Loucy (cell line): ENCODE results near the gene UGGT2.

Source experiments
- H2AFZ ChIP-seq: fragments of 200-600 bp; sonication (generic); 2 replicates; pipeline ENCODE4 v1.6.0; 2016; ENCODE audit warnings: antibody characterized with exemption, mild to moderate bottlenecking, low read length, moderate library complexity
- H3F3A ChIP-seq: fragments of 200-600 bp; 2 replicates; pipeline ENCODE4 v1.6.0; 2016; ENCODE audit warnings: antibody characterized with exemption, low read depth, mild to moderate bottlenecking
- H3K27me3 ChIP-seq: fragments of 200-600 bp; sonication (generic); 2 replicates; pipeline ENCODE4 v1.6.1; 2014; ENCODE audit warnings: low read length, mild to moderate bottlenecking; ENCODE audit not compliant: insufficient read depth, poor library complexity, severe bottlenecking
- H3K36me3 ChIP-seq: fragments of 200-600 bp; sonication (generic); 2 replicates; pipeline ENCODE4 v1.6.1; 2016; ENCODE audit warnings: low read length; ENCODE audit not compliant: insufficient read depth
- H3K4me1 ChIP-seq: fragments of 200-600 bp; sonication (generic); 2 replicates; pipeline ENCODE4 v1.5.1; 2014; ENCODE audit warnings: low read length, mild to moderate bottlenecking; ENCODE audit not compliant: insufficient read depth, poor library complexity, severe bottlenecking
- H3K4me2 ChIP-seq: fragments of 200-600 bp; sonication (generic); 2 replicates; pipeline ENCODE4 v1.6.0; 2014; ENCODE audit warnings: antibody characterized with exemption, low read length, low read depth, mild to moderate bottlenecking; ENCODE audit not compliant: poor library complexity, severe bottlenecking
- H3K4me3 ChIP-seq: fragments of 200-600 bp; sonication (generic); 2 replicates; pipeline ENCODE4 v1.5.1; 2014; ENCODE audit warnings: low read length, mild to moderate bottlenecking, mixed read lengths; ENCODE audit not compliant: poor library complexity, severe bottlenecking
- H3K79me2 ChIP-seq: fragments of 200-600 bp; sonication (generic); 2 replicates; pipeline ENCODE4 v1.6.1; 2014; ENCODE audit warnings: low read length; ENCODE audit not compliant: insufficient read depth
- H3K9ac ChIP-seq: fragments of 200-600 bp; sonication (generic); 2 replicates; pipeline ENCODE4 v1.6.0; 2014; ENCODE audit warnings: mild to moderate bottlenecking, low read depth, low read length, moderate library complexity; ENCODE audit not compliant: poor library complexity, severe bottlenecking
- H3K9me2 ChIP-seq: fragments of 200-600 bp; sonication (generic); replicated peaks from 2 replicates; pipeline ENCODE4 v1.6.1; 2016; ENCODE audit warnings: low read depth, low read length, mixed read lengths
- H3K9me3 ChIP-seq: fragments of 200-600 bp; sonication (generic); 2 replicates; pipeline ENCODE4 v1.6.1; 2014; ENCODE audit warnings: mild to moderate bottlenecking, antibody characterized with exemption, low read length, low read depth; ENCODE audit not compliant: insufficient read depth
- H4K20me1 ChIP-seq: fragments of 200-600 bp; sonication (generic); 2 replicates; pipeline ENCODE4 v1.6.0; 2014; ENCODE audit warnings: antibody characterized with exemption, low read length, mild to moderate bottlenecking; ENCODE audit not compliant: insufficient read depth, poor library complexity, severe bottlenecking
- CTCF ChIP-seq: fragments of 200-600 bp; sonication (generic); conservative IDR thresholded peaks from 2 replicates; pipeline ENCODE4 v1.5.1; 2014; ENCODE audit warnings: mild to moderate bottlenecking, antibody characterized with exemption, low read length
- EZH2phosphoT487 ChIP-seq: fragments of 200-600 bp; IDR thresholded peaks from 2 replicates; pipeline ENCODE4 v1.6.1; 2018; ENCODE audit warnings: antibody characterized with exemption, mild to moderate bottlenecking, moderate library complexity, borderline replicate concordance

The UGGT2 gene

GRCh38 chr13:96020931-96021330, 32.3 kb downstream of the UGGT2 start:
- Histone ChIP-seq H3K4me2 (no peak overlapping the region), H2AFZ (no peak overlapping the region), H3K9ac (no peak overlapping the region), H3K4me1 (no peaks in the 10 kb centered on the region), H3K9me3 (no peaks in the 10 kb centered on the region), H3K36me3 (no peaks in the 10 kb centered on the region), H3K79me2 (no peaks in the 10 kb centered on the region), H4K20me1 (no peaks in the 10 kb centered on the region), H3K4me3 (no peak overlapping the region), H3K9me2 (no peaks in the 10 kb centered on the region), H3K27me3 (no peaks in the 10 kb centered on the region), H3F3A (no peaks in the 10 kb centered on the region)
- TF ChIP-seq EZH2phosphoT487 (no peak), CTCF (no peak)

GRCh38 chr13:96020155-96020575, 33.0 kb downstream of the UGGT2 start:
- no peaks in the 10 kb centered on the region for H3K9me2 ChIP-seq
- no peak overlapping the region for H3K4me2 ChIP-seq
- H3K36me3 ChIP-seq: no peaks in the 10 kb centered on the region
- no peaks in the 10 kb centered on the region for H3K9me3 ChIP-seq
- no peaks in the 10 kb centered on the region for H3F3A ChIP-seq
- H3K9ac ChIP-seq: no peak overlapping the region
- H3K27me3 ChIP-seq: no peaks in the 10 kb centered on the region
- TF ChIP-seq EZH2phosphoT487: no peak
- TF ChIP-seq CTCF: peak; percentile 71
- H4K20me1 ChIP-seq: no peaks in the 10 kb centered on the region
- no peaks in the 10 kb centered on the region for H3K79me2 ChIP-seq
- no peak overlapping the region for H2AFZ ChIP-seq
- H3K4me1 ChIP-seq: no peaks in the 10 kb centered on the region
- H3K4me3 ChIP-seq: no peak overlapping the region

GRCh38 chr13:96018135-96018534, 35.1 kb downstream of the UGGT2 start:
- Histone ChIP-seq H3K4me1 (no peaks in the 10 kb centered on the region), H3K4me3 (no peak overlapping the region), H3K27me3 (no peaks in the 10 kb centered on the region), H3K4me2 (no peak overlapping the region), H3F3A (no peaks in the 10 kb centered on the region), H3K9ac (no peak overlapping the region), H3K36me3 (no peaks in the 10 kb centered on the region), H3K79me2 (no peaks in the 10 kb centered on the region), H4K20me1 (no peaks in the 10 kb centered on the region), H3K9me3 (no peaks in the 10 kb centered on the region), H2AFZ (no peak overlapping the region), H3K9me2 (no peaks in the 10 kb centered on the region)
- no peak for TF ChIP-seq CTCF
- TF ChIP-seq EZH2phosphoT487: no peak
